C4-2B (cell line): ENCODE measurements around the gene ERI3.

Source experiments
- CTCF ChIP-seq: fragments of 450-650 bp; conservative IDR thresholded peaks from 2 replicates; pipeline ENCODE4 v1.5.1; 2017; ENCODE audit warnings: mild to moderate bottlenecking
- ZFX ChIP-seq: fragments of 450-650 bp; IDR thresholded peaks from 2 replicates; pipeline ENCODE4 v1.6.1; 2017

GRCh38 chr1:44318097-44319088, 36.7 kb downstream of the ERI3 start:
- TF ChIP-seq CTCF (peak; percentile 95), ZFX (no peak)
